ENCODE measurements around the gene SFXN1. TPM values are rescaled to one million over a fixed set of nuclear protein-coding genes. Genes with fewer than 3 reads are reported as not detected.

SFXN1 gene
- total and polyA plus RNA-seq, 4 donors: 47.3 to 241 (median 53.7) TPM

DNA sequence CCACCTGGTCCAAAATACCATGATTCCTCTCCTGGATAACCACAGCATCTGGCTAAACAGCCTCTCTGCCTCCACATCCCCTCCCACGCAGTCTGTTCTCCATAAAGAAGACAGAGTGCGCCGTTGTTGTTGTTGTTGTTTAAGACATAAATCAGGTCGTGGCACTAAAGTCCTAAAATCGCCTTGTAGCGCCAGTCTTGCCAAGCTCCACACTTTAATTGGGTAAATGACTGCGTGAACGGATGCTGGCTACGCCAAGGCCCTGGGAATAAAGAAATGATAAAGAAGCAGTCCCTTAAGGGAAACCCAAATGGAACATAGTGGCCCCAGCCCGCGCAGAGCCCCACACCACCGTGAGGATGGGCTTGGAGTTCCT lies 364 bp upstream of the SFXN1 start:
- Histone ChIP-seq H3K27ac (ENCODE audit: low read depth in 1 of 2, low read length in 2 of 2) (peak overlapping the region; percentile 93 to 94), H3K9ac (ENCODE audit: low read depth in 1 of 2, low read length in 2 of 2) (peak overlapping the region; percentile 8 to 20), H3K36me3 (ENCODE audit: control insufficient read depth in 4 of 4, insufficient read depth in 3 of 4, low read depth in 1 of 4, low read length in 3 of 4) (no peaks in the 10 kb centered on the region), H3K4me1 (ENCODE audit: control insufficient read depth in 4 of 4, insufficient read depth in 4 of 4, low read length in 3 of 4) (peaks cover 23 to 65% (median 47%) of the 10 kb centered on the region in 4 donors), H3K27me3 (ENCODE audit: control insufficient read depth in 4 of 4, insufficient read depth in 4 of 4, low read length in 3 of 4) (no peaks in the 10 kb centered on the region), H3K9me3 (ENCODE audit: control insufficient read depth in 4 of 4, low read length in 3 of 4) (no peaks in the 10 kb centered on the region), H3K4me3 (ENCODE audit: low read depth in 1 of 3, low read length in 3 of 3) (peak overlapping the region in 2 of 3 donors; percentile 16 to 91)
- TF ChIP-seq, protein P1, sequence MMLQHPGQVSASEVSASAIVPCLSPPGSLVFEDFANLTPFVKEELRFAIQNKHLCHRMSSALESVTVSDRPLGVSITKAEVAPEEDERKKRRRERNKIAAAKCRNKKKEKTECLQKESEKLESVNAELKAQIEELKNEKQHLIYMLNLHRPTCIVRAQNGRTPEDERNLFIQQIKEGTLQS (IDR thresholded peaks at IDR 0.05): no peak
- TF ChIP-seq FOXA1 (IDR thresholded peaks at IDR 0.05): no peak
- no peak for TF ChIP-seq RAD21 (IDR thresholded peaks at IDR 0.05)
- TF ChIP-seq, protein P2, sequence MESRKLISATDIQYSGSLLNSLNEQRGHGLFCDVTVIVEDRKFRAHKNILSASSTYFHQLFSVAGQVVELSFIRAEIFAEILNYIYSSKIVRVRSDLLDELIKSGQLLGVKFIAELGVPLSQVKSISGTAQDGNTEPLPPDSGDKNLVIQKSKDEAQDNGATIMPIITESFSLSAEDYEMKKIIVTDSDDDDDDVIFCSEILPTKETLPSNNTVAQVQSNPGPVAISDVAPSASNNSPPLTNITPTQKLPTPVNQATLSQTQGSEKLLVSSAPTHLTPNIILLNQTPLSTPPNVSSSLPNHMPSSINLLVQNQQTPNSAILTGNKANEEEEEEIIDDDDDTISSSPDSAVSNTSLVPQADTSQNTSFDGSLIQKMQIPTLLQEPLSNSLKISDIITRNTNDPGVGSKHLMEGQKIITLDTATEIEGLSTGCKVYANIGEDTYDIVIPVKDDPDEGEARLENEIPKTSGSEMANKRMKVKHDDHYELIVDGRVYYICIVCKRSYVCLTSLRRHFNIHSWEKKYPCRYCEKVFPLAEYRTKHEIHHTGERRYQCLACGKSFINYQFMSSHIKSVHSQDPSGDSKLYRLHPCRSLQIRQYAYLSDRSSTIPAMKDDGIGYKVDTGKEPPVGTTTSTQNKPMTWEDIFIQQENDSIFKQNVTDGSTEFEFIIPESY (IDR thresholded peaks at IDR 0.05): no peak
- 3% methylated on average over 12 of the region's 12 CpGs for WGBS
- no peak for DNase-seq (ENCODE audit: low spot score)

- WGBS: 31% methylated on average over 13 of the region's 13 CpGs
- Histone ChIP-seq H3K4me1 (ENCODE audit: control insufficient read depth in 4 of 4, insufficient read depth in 4 of 4, low read length in 3 of 4) (peaks cover 26 to 62% (median 47%) of the 10 kb centered on the region in 4 donors), H3K9me3 (ENCODE audit: control insufficient read depth in 4 of 4, low read length in 3 of 4) (no peaks in the 10 kb centered on the region)
Measured at GRCh38 chr5:175479125-175479881, 943 bp downstream of the SFXN1 start.

GRCh38 chr5:175483337-175483736 lies 5.0 kb downstream of the SFXN1 start:
- H3K4me1 ChIP-seq (ENCODE audit: control insufficient read depth in 4 of 4, insufficient read depth in 4 of 4, low read length in 3 of 4): peaks cover 16 to 36% (median 26%) of the 10 kb centered on the region in 4 donors
- H3K36me3 ChIP-seq (ENCODE audit: control insufficient read depth in 4 of 4, insufficient read depth in 3 of 4, low read depth in 1 of 4, low read length in 3 of 4): peaks cover 0 to 11% (median 5%) of the 10 kb centered on the region in 4 donors
- H3K9ac ChIP-seq (ENCODE audit: low read depth in 1 of 2, low read length in 2 of 2): no peak overlapping the region
- no peaks in the 10 kb centered on the region for H3K9me3 ChIP-seq (ENCODE audit: control insufficient read depth in 4 of 4, low read length in 3 of 4)
- no peaks in the 10 kb centered on the region for H3K27me3 ChIP-seq (ENCODE audit: control insufficient read depth in 4 of 4, insufficient read depth in 4 of 4, low read length in 3 of 4)
- no peak overlapping the region for H3K27ac ChIP-seq (ENCODE audit: low read depth in 1 of 2, low read length in 2 of 2)
- no peak for DNase-seq (ENCODE audit: low spot score)
- H3K4me3 ChIP-seq (ENCODE audit: low read depth in 1 of 3, low read length in 3 of 3): no peak overlapping the region
- 93% methylated on average over 8 of the region's 8 CpGs for WGBS
- TF ChIP-seq CTCF (IDR thresholded peaks at IDR 0.05; ENCODE audit: low read depth, low read length, missing input control) (no peak), FOXA2 (IDR thresholded peaks at IDR 0.05) (no peak), SP1 (IDR thresholded peaks at IDR 0.05) (no peak), JUND (IDR thresholded peaks at IDR 0.05) (no peak), TAF1 (conservative IDR thresholded peaks at IDR 0.05) (no peak), EGR1 (IDR thresholded peaks at IDR 0.05; ENCODE audit: low read depth in 2 of 2) (no peak), YY1 (IDR thresholded peaks at IDR 0.05) (no peak), HNF4G (IDR thresholded peaks at IDR 0.05) (no peak)
- TF ChIP-seq, protein P2 (IDR thresholded peaks at IDR 0.05): no peak
- TF ChIP-seq, protein P3, sequence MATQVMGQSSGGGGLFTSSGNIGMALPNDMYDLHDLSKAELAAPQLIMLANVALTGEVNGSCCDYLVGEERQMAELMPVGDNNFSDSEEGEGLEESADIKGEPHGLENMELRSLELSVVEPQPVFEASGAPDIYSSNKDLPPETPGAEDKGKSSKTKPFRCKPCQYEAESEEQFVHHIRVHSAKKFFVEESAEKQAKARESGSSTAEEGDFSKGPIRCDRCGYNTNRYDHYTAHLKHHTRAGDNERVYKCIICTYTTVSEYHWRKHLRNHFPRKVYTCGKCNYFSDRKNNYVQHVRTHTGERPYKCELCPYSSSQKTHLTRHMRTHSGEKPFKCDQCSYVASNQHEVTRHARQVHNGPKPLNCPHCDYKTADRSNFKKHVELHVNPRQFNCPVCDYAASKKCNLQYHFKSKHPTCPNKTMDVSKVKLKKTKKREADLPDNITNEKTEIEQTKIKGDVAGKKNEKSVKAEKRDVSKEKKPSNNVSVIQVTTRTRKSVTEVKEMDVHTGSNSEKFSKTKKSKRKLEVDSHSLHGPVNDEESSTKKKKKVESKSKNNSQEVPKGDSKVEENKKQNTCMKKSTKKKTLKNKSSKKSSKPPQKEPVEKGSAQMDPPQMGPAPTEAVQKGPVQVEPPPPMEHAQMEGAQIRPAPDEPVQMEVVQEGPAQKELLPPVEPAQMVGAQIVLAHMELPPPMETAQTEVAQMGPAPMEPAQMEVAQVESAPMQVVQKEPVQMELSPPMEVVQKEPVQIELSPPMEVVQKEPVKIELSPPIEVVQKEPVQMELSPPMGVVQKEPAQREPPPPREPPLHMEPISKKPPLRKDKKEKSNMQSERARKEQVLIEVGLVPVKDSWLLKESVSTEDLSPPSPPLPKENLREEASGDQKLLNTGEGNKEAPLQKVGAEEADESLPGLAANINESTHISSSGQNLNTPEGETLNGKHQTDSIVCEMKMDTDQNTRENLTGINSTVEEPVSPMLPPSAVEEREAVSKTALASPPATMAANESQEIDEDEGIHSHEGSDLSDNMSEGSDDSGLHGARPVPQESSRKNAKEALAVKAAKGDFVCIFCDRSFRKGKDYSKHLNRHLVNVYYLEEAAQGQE (IDR thresholded peaks at IDR 0.05): no peak
- TF ChIP-seq, protein P1 (IDR thresholded peaks at IDR 0.05): no peak
- TF ChIP-seq, protein P4, sequence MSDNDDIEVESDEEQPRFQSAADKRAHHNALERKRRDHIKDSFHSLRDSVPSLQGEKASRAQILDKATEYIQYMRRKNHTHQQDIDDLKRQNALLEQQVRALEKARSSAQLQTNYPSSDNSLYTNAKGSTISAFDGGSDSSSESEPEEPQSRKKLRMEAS (IDR thresholded peaks at IDR 0.05): no peak

More at GRCh38 chr5:175479125-175479881, 943 bp downstream of the SFXN1 start:
- peak overlapping the region; percentile 93 to 94 for H3K27ac ChIP-seq (ENCODE audit: low read depth in 1 of 2, low read length in 2 of 2)
- TF ChIP-seq YY1 (IDR thresholded peaks at IDR 0.05) (peak; percentile 45), HNF4G (IDR thresholded peaks at IDR 0.05) (no peak), RXRA (IDR thresholded peaks at IDR 0.05) (peak in 1 of 2 donors; percentile 34), JUND (IDR thresholded peaks at IDR 0.05) (no peak), HNF4A (conservative IDR thresholded peaks at IDR 0.05) (peak; percentile 67 to 72)
- TF ChIP-seq, protein P4 (IDR thresholded peaks at IDR 0.05): no peak
- no peak for DNase-seq (ENCODE audit: low spot score)
- peak overlapping the region; percentile 93 to 95 for H3K9ac ChIP-seq (ENCODE audit: low read depth in 1 of 2, low read length in 2 of 2)
- peaks cover 0 to 5% (median 0%) of the 10 kb centered on the region in 4 donors for H3K36me3 ChIP-seq (ENCODE audit: control insufficient read depth in 4 of 4, insufficient read depth in 3 of 4, low read depth in 1 of 4, low read length in 3 of 4)
- no peaks in the 10 kb centered on the region for H3K27me3 ChIP-seq (ENCODE audit: control insufficient read depth in 4 of 4, insufficient read depth in 4 of 4, low read length in 3 of 4)
- H3K4me3 ChIP-seq (ENCODE audit: low read depth in 1 of 3, low read length in 3 of 3): peak overlapping the region; percentile 88 to 97 (median 91)

Data from liver (tissue), 9 donors.